Loucy (cell line): Measurements from ENCODE around the gene SDK1.

Experiments
- H2AFZ ChIP-seq: fragments of 200-600 bp; sonication (generic); 2 replicates; pipeline ENCODE4 v1.6.0; 2016; ENCODE audit warnings: antibody characterized with exemption, mild to moderate bottlenecking, low read length, moderate library complexity
- H3F3A ChIP-seq: fragments of 200-600 bp; 2 replicates; pipeline ENCODE4 v1.6.0; 2016; ENCODE audit warnings: antibody characterized with exemption, low read depth, mild to moderate bottlenecking
- H3K27me3 ChIP-seq: fragments of 200-600 bp; sonication (generic); 2 replicates; pipeline ENCODE4 v1.6.1; 2014; ENCODE audit warnings: low read length, mild to moderate bottlenecking; ENCODE audit not compliant: insufficient read depth, poor library complexity, severe bottlenecking
- H3K36me3 ChIP-seq: fragments of 200-600 bp; sonication (generic); 2 replicates; pipeline ENCODE4 v1.6.1; 2016; ENCODE audit warnings: low read length; ENCODE audit not compliant: insufficient read depth
- H3K4me1 ChIP-seq: fragments of 200-600 bp; sonication (generic); 2 replicates; pipeline ENCODE4 v1.5.1; 2014; ENCODE audit warnings: low read length, mild to moderate bottlenecking; ENCODE audit not compliant: insufficient read depth, poor library complexity, severe bottlenecking
- H3K4me2 ChIP-seq: fragments of 200-600 bp; sonication (generic); 2 replicates; pipeline ENCODE4 v1.6.0; 2014; ENCODE audit warnings: antibody characterized with exemption, low read length, low read depth, mild to moderate bottlenecking; ENCODE audit not compliant: poor library complexity, severe bottlenecking
- H3K4me3 ChIP-seq: fragments of 200-600 bp; sonication (generic); 2 replicates; pipeline ENCODE4 v1.5.1; 2014; ENCODE audit warnings: low read length, mild to moderate bottlenecking, mixed read lengths; ENCODE audit not compliant: poor library complexity, severe bottlenecking
- H3K79me2 ChIP-seq: fragments of 200-600 bp; sonication (generic); 2 replicates; pipeline ENCODE4 v1.6.1; 2014; ENCODE audit warnings: low read length; ENCODE audit not compliant: insufficient read depth
- H3K9ac ChIP-seq: fragments of 200-600 bp; sonication (generic); 2 replicates; pipeline ENCODE4 v1.6.0; 2014; ENCODE audit warnings: mild to moderate bottlenecking, low read depth, low read length, moderate library complexity; ENCODE audit not compliant: poor library complexity, severe bottlenecking
- H3K9me2 ChIP-seq: fragments of 200-600 bp; sonication (generic); replicated peaks from 2 replicates; pipeline ENCODE4 v1.6.1; 2016; ENCODE audit warnings: low read depth, low read length, mixed read lengths
- H3K9me3 ChIP-seq: fragments of 200-600 bp; sonication (generic); 2 replicates; pipeline ENCODE4 v1.6.1; 2014; ENCODE audit warnings: mild to moderate bottlenecking, antibody characterized with exemption, low read length, low read depth; ENCODE audit not compliant: insufficient read depth
- H4K20me1 ChIP-seq: fragments of 200-600 bp; sonication (generic); 2 replicates; pipeline ENCODE4 v1.6.0; 2014; ENCODE audit warnings: antibody characterized with exemption, low read length, mild to moderate bottlenecking; ENCODE audit not compliant: insufficient read depth, poor library complexity, severe bottlenecking
- EZH2phosphoT487 ChIP-seq: fragments of 200-600 bp; IDR thresholded peaks from 2 replicates; pipeline ENCODE4 v1.6.1; 2018; ENCODE audit warnings: antibody characterized with exemption, mild to moderate bottlenecking, moderate library complexity, borderline replicate concordance
- TF ChIP-seq, protein P1 (sequence below): fragments of 200-600 bp; sonication (generic); conservative IDR thresholded peaks from 2 replicates; pipeline ENCODE4 v1.5.1; 2014; ENCODE audit warnings: mild to moderate bottlenecking, antibody characterized with exemption, low read length

Gene SDK1

DNA sequence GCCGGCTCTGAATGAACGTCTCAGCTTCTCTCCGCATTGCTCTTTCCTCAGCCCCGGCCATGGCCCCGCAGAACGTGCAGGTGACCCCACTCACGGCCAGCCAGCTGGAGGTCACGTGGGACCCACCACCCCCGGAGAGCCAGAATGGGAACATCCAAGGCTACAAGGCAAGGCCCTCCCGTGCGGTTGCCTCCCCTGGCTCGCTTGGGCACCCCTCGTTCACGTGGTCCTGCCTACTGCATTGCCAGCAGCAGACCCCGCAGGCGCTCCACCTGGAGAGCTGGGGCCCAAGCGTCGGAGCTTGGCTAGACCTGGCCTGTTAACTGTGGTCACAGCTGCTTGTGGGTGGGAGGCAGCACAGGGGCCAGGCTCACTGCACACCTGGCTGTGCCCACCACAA is 904.8 kb downstream of the SDK1 start:
- Histone ChIP-seq H3K9me3 (peaks cover 7% of the 10 kb centered on the region), H3F3A (no peaks in the 10 kb centered on the region), H3K4me1 (no peaks in the 10 kb centered on the region), H3K36me3 (no peaks in the 10 kb centered on the region), H3K9ac (no peak overlapping the region), H2AFZ (no peak overlapping the region), H3K4me2 (no peak overlapping the region), H3K79me2 (no peaks in the 10 kb centered on the region), H3K4me3 (no peak overlapping the region), H3K9me2 (no peaks in the 10 kb centered on the region), H3K27me3 (no peaks in the 10 kb centered on the region), H4K20me1 (no peaks in the 10 kb centered on the region)
- TF ChIP-seq EZH2phosphoT487: no peak
- TF ChIP-seq, protein P1, sequence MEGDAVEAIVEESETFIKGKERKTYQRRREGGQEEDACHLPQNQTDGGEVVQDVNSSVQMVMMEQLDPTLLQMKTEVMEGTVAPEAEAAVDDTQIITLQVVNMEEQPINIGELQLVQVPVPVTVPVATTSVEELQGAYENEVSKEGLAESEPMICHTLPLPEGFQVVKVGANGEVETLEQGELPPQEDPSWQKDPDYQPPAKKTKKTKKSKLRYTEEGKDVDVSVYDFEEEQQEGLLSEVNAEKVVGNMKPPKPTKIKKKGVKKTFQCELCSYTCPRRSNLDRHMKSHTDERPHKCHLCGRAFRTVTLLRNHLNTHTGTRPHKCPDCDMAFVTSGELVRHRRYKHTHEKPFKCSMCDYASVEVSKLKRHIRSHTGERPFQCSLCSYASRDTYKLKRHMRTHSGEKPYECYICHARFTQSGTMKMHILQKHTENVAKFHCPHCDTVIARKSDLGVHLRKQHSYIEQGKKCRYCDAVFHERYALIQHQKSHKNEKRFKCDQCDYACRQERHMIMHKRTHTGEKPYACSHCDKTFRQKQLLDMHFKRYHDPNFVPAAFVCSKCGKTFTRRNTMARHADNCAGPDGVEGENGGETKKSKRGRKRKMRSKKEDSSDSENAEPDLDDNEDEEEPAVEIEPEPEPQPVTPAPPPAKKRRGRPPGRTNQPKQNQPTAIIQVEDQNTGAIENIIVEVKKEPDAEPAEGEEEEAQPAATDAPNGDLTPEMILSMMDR: no peak

DNA sequence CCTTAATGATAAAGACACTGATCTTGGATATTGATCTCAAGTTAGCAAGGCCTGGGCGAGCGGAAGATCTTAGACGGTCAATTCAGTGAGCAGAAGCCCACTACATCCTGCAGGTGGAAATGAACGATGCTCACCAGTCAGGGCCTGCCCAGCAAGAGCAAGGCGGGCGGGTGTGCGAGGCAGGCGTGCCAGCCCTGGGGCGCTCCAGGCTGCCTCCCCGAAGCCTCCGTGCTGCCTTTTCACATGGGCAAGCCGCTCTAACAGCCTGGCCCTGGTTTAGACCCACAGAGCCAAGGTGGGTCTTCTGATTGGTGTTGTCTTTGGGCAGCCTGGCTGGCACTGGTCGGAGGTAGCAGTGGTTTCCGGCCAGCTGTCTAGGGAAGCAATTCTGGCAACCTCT is 906.0 kb downstream of the SDK1 start:
- Histone ChIP-seq H3K79me2 (no peaks in the 10 kb centered on the region), H3K4me1 (no peaks in the 10 kb centered on the region), H3K9ac (no peak overlapping the region), H3K4me3 (no peak overlapping the region), H3K9me3 (peaks cover 7% of the 10 kb centered on the region), H3K27me3 (no peaks in the 10 kb centered on the region), H3K4me2 (no peak overlapping the region), H3F3A (no peaks in the 10 kb centered on the region), H3K9me2 (no peaks in the 10 kb centered on the region), H4K20me1 (no peaks in the 10 kb centered on the region), H2AFZ (no peak overlapping the region), H3K36me3 (no peaks in the 10 kb centered on the region)
- TF ChIP-seq, protein P1: no peak
- no peak for TF ChIP-seq EZH2phosphoT487

DNA sequence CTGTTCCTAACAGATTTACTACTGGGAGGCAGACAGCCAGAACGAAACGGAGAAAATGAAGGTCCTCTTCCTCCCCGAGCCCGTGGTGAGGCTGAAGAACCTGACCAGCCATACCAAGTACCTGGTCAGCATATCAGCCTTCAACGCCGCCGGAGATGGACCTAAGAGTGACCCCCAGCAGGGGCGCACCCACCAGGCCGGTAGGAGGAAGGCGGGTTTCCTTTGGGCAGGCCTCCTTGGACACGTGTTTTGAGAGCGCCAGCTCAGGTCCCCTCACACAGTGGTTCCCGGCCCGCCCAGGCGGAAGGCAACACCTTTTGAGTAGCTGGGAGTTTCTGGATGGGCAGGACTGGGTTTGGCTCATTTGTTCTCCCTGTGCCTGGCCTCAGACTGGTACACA is 907.0 kb downstream of the SDK1 start:
- Histone ChIP-seq H3K4me1 (no peaks in the 10 kb centered on the region), H3K4me2 (no peak overlapping the region), H3K9me2 (no peaks in the 10 kb centered on the region), H3K4me3 (no peak overlapping the region), H2AFZ (no peak overlapping the region), H3K36me3 (no peaks in the 10 kb centered on the region), H3K79me2 (no peaks in the 10 kb centered on the region), H4K20me1 (no peaks in the 10 kb centered on the region), H3K9me3 (peaks cover 10% of the 10 kb centered on the region), H3K9ac (no peak overlapping the region), H3K27me3 (no peaks in the 10 kb centered on the region), H3F3A (no peaks in the 10 kb centered on the region)
- TF ChIP-seq, protein P1: no peak
- TF ChIP-seq EZH2phosphoT487: no peak
